ENCODE results near the gene CYSTM1.

The CYSTM1 gene

GRCh38 chr5:140174465-140175366 lies at the start of gene CYSTM1:
CYSTM1 (plus strand) TSS chr5:140175188; CDS start chr5:140194466, 19,278 bp downstream.
- H3K36me3 Mint-ChIP-seq: no peaks in the 10 kb centered on the region
- H3K27me3 Mint-ChIP-seq: no peaks in the 10 kb centered on the region
- H3K4me3 Mint-ChIP-seq: peak within 1 kb of the TSS; percentile 82
- H3K27ac Mint-ChIP-seq: peak within 1 kb of the TSS; percentile 95
- peaks cover 22% of the 10 kb centered on the region for H3K4me1 Mint-ChIP-seq
- ATAC-seq: peak; percentile 97
- H3K9me3 Mint-ChIP-seq: no peaks in the 10 kb centered on the region

- peaks cover 34% of the 10 kb centered on the region for H3K4me1 Mint-ChIP-seq
These were observed 49.4 kb upstream of the CYSTM1 start, which contains the start of gene IGIP for GRCh38 chr5:140125637-140126036. IGIP (plus strand) TSS chr5:140125937; CDS start chr5:140128477, 2,540 bp downstream.

GRCh38 chr5:140126315-140127012 lies 48.5 kb upstream of the CYSTM1 start:
- Mint-ChIP-seq H3K4me1 (peaks cover 31% of the 10 kb centered on the region), H3K4me3 (no peak overlapping the region), H3K27ac (no peak overlapping the region), H3K9me3 (no peaks in the 10 kb centered on the region), H3K36me3 (no peaks in the 10 kb centered on the region), H3K27me3 (no peaks in the 10 kb centered on the region)
- no peak for ATAC-seq

More at GRCh38 chr5:140125637-140126036, 49.4 kb upstream of the CYSTM1 start, which contains the start of gene IGIP:
- Mint-ChIP-seq H3K36me3 (no peaks in the 10 kb centered on the region), H3K4me3 (no peak within 1 kb of the TSS), H3K9me3 (no peaks in the 10 kb centered on the region), H3K27me3 (no peaks in the 10 kb centered on the region), H3K27ac (no peak within 1 kb of the TSS)
- no peak for ATAC-seq

- H3K27me3 Mint-ChIP-seq: no peaks in the 10 kb centered on the region
- H3K4me1 Mint-ChIP-seq: peaks cover 29% of the 10 kb centered on the region
- H3K36me3 Mint-ChIP-seq: no peaks in the 10 kb centered on the region
These were observed 46.6 kb upstream of the CYSTM1 start for GRCh38 chr5:140128376-140128775.

GRCh38 chr5:140130949-140131733 lies 43.8 kb upstream of the CYSTM1 start:
- ATAC-seq: no peak
- Mint-ChIP-seq H3K27me3 (no peaks in the 10 kb centered on the region), H3K4me3 (no peak overlapping the region), H3K4me1 (peaks cover 40% of the 10 kb centered on the region), H3K36me3 (no peaks in the 10 kb centered on the region), H3K27ac (peak overlapping the region; percentile 13), H3K9me3 (no peaks in the 10 kb centered on the region)

More at GRCh38 chr5:140128376-140128775, 46.6 kb upstream of the CYSTM1 start:
- Mint-ChIP-seq H3K4me3 (no peak overlapping the region), H3K27ac (no peak overlapping the region), H3K9me3 (no peaks in the 10 kb centered on the region)
- no peak for ATAC-seq

GRCh38 chr5:140131967-140132409 lies 43.0 kb upstream of the CYSTM1 start:
- peak overlapping the region; percentile 13 for H3K27ac Mint-ChIP-seq
- peak; percentile 64 for ATAC-seq
- no peaks in the 10 kb centered on the region for H3K9me3 Mint-ChIP-seq
- H3K27me3 Mint-ChIP-seq: no peaks in the 10 kb centered on the region
- no peak overlapping the region for H3K4me3 Mint-ChIP-seq
- peaks cover 38% of the 10 kb centered on the region for H3K4me1 Mint-ChIP-seq
- no peaks in the 10 kb centered on the region for H3K36me3 Mint-ChIP-seq

GRCh38 chr5:140133514-140134167 lies 41.3 kb upstream of the CYSTM1 start:
- Mint-ChIP-seq H3K27ac (no peak overlapping the region), H3K4me1 (peaks cover 41% of the 10 kb centered on the region), H3K27me3 (no peaks in the 10 kb centered on the region), H3K4me3 (no peak overlapping the region), H3K36me3 (no peaks in the 10 kb centered on the region), H3K9me3 (no peaks in the 10 kb centered on the region)
- no peak for ATAC-seq

GRCh38 chr5:140134277-140134935 lies 40.6 kb upstream of the CYSTM1 start:
- H3K4me3 Mint-ChIP-seq: no peak overlapping the region
- peaks cover 42% of the 10 kb centered on the region for H3K4me1 Mint-ChIP-seq
- H3K36me3 Mint-ChIP-seq: no peaks in the 10 kb centered on the region
- no peak for ATAC-seq
- no peak overlapping the region for H3K27ac Mint-ChIP-seq
- H3K27me3 Mint-ChIP-seq: no peaks in the 10 kb centered on the region
- no peaks in the 10 kb centered on the region for H3K9me3 Mint-ChIP-seq

GRCh38 chr5:140135127-140135526 lies 39.9 kb upstream of the CYSTM1 start:
- no peak for ATAC-seq
- no peaks in the 10 kb centered on the region for H3K36me3 Mint-ChIP-seq
- H3K9me3 Mint-ChIP-seq: no peaks in the 10 kb centered on the region
- peaks cover 49% of the 10 kb centered on the region for H3K4me1 Mint-ChIP-seq
- H3K27me3 Mint-ChIP-seq: no peaks in the 10 kb centered on the region
- no peak overlapping the region for H3K27ac Mint-ChIP-seq
- no peak overlapping the region for H3K4me3 Mint-ChIP-seq

- H3K9me3 Mint-ChIP-seq: no peaks in the 10 kb centered on the region
- peaks cover 54% of the 10 kb centered on the region for H3K4me1 Mint-ChIP-seq
- H3K27ac Mint-ChIP-seq: no peak overlapping the region
- no peak for ATAC-seq
- no peaks in the 10 kb centered on the region for H3K27me3 Mint-ChIP-seq
- no peaks in the 10 kb centered on the region for H3K36me3 Mint-ChIP-seq
- H3K4me3 Mint-ChIP-seq: no peak overlapping the region
These were observed 38.4 kb upstream of the CYSTM1 start for GRCh38 chr5:140136624-140137023.

- Mint-ChIP-seq H3K27me3 (peaks cover 13% of the 10 kb centered on the region), H3K4me3 (no peak overlapping the region), H3K4me1 (peaks cover 53% of the 10 kb centered on the region), H3K36me3 (no peaks in the 10 kb centered on the region), H3K27ac (peak overlapping the region; percentile 25), H3K9me3 (no peaks in the 10 kb centered on the region)
- ATAC-seq: no peak
These were observed 34.6 kb upstream of the CYSTM1 start for GRCh38 chr5:140140435-140140834.

GRCh38 chr5:140141241-140141640 lies 33.7 kb upstream of the CYSTM1 start:
- H3K4me1 Mint-ChIP-seq: peaks cover 55% of the 10 kb centered on the region
- H3K36me3 Mint-ChIP-seq: no peaks in the 10 kb centered on the region
- ATAC-seq: no peak
- no peaks in the 10 kb centered on the region for H3K9me3 Mint-ChIP-seq
- H3K27ac Mint-ChIP-seq: no peak overlapping the region
- no peak overlapping the region for H3K4me3 Mint-ChIP-seq
- peaks cover 21% of the 10 kb centered on the region for H3K27me3 Mint-ChIP-seq

- H3K27ac Mint-ChIP-seq: no peak overlapping the region
- no peaks in the 10 kb centered on the region for H3K9me3 Mint-ChIP-seq
- peaks cover 25% of the 10 kb centered on the region for H3K27me3 Mint-ChIP-seq
- H3K4me3 Mint-ChIP-seq: no peak overlapping the region
- peaks cover 63% of the 10 kb centered on the region for H3K4me1 Mint-ChIP-seq
- no peaks in the 10 kb centered on the region for H3K36me3 Mint-ChIP-seq
- ATAC-seq: no peak
These were observed 32.7 kb upstream of the CYSTM1 start for GRCh38 chr5:140142246-140142645.

- Mint-ChIP-seq H3K4me1 (peaks cover 59% of the 10 kb centered on the region), H3K36me3 (no peaks in the 10 kb centered on the region), H3K4me3 (no peak overlapping the region), H3K27me3 (peaks cover 25% of the 10 kb centered on the region), H3K27ac (no peak overlapping the region), H3K9me3 (no peaks in the 10 kb centered on the region)
- ATAC-seq: no peak
These were observed 32.1 kb upstream of the CYSTM1 start for GRCh38 chr5:140142856-140143255.

All from stimulated activated memory B cell treated with anti-CD40 and anti-IgM and Interleukin-4, amounts not matched to agents 10 μg/mL and 1 μg/mL and 100 μg/mL, for 72 hours (primary cell).